ENCODE measurements around the gene DOC2B. TPM values are rescaled to one million over a fixed set of nuclear protein-coding genes. Genes with fewer than 3 reads are reported as not detected.
"Not testable (repeated sequence)": the region's sequence is repeated elsewhere in the genome, so short reads cannot be mapped to it uniquely, and the experiment has no call there.

Gene DOC2B
- total RNA-seq, 2 experiments from 2014 or later, result not detected

- no peak overlapping the region for H3K27ac Mint-ChIP-seq
- no peaks in the 10 kb centered on the region for H3K27me3 Mint-ChIP-seq
- H3K36me3 Mint-ChIP-seq, result no peaks in the 10 kb centered on the region
- H3K9me3 Mint-ChIP-seq, result no peaks in the 10 kb centered on the region
- H3K4me3 Mint-ChIP-seq, result no peak overlapping the region
- DNase-seq (no peak), ATAC-seq (ENCODE audit: low read depth) (no peak)
- H3K4me1 Mint-ChIP-seq, result no peaks in the 10 kb centered on the region
- POLR2A ChIA-PET, result no interaction called here
Measured at GRCh38 chr17:219696-220095, 38.2 kb upstream of the DOC2B start.

- DNase-seq, result no peak
- H3K4me3 Mint-ChIP-seq, result no peak overlapping the region
- H3K27ac Mint-ChIP-seq, result no peak overlapping the region
- ATAC-seq (ENCODE audit: low read depth), result no peak
- no peaks in the 10 kb centered on the region for H3K4me1 Mint-ChIP-seq
- no peaks in the 10 kb centered on the region for H3K36me3 Mint-ChIP-seq
- POLR2A ChIA-PET, result no interaction called here
- no peaks in the 10 kb centered on the region for H3K27me3 Mint-ChIP-seq
- H3K9me3 Mint-ChIP-seq, result no peaks in the 10 kb centered on the region
Measured at GRCh38 chr17:218432-219110, 37.1 kb upstream of the DOC2B start.

- Mint-ChIP-seq H3K36me3 (no peaks in the 10 kb centered on the region), H3K4me3 (no peak overlapping the region)
Measured at GRCh38 chr17:216625-217024, 35.2 kb upstream of the DOC2B start.

GRCh38 chr17:215563-216478 lies 34.4 kb upstream of the DOC2B start:
- H3K36me3 Mint-ChIP-seq; H3K4me3 Mint-ChIP-seq; ATAC-seq (ENCODE audit: low read depth); H3K4me1 Mint-ChIP-seq; H3K27ac Mint-ChIP-seq; H3K9me3 Mint-ChIP-seq; H3K27me3 Mint-ChIP-seq; DNase-seq; POLR2A ChIA-PET: not testable (repeated sequence)

More at GRCh38 chr17:216625-217024, 35.2 kb upstream of the DOC2B start:
- H3K4me1 Mint-ChIP-seq, result no peaks in the 10 kb centered on the region
- DNase-seq (no peak), ATAC-seq (ENCODE audit: low read depth) (no peak)
- H3K27ac Mint-ChIP-seq, result no peak overlapping the region
- H3K27me3 Mint-ChIP-seq, result no peaks in the 10 kb centered on the region
- H3K9me3 Mint-ChIP-seq, result no peaks in the 10 kb centered on the region
- POLR2A ChIA-PET, result no interaction called here

- no peak for ATAC-seq (ENCODE audit: low read depth)
- H3K4me3 Mint-ChIP-seq, result no peak overlapping the region
- H3K27ac Mint-ChIP-seq, result no peak overlapping the region
- H3K4me1 Mint-ChIP-seq, result no peaks in the 10 kb centered on the region
- POLR2A ChIA-PET, result no interaction called here
- H3K36me3 Mint-ChIP-seq, result no peaks in the 10 kb centered on the region
- no peak for DNase-seq
- no peaks in the 10 kb centered on the region for H3K9me3 Mint-ChIP-seq
- H3K27me3 Mint-ChIP-seq, result peaks cover 2% of the 10 kb centered on the region
Measured at GRCh38 chr17:214881-215331, 33.5 kb upstream of the DOC2B start.

GRCh38 chr17:213286-214105 lies 32.0 kb upstream of the DOC2B start:
- Mint-ChIP-seq H3K36me3 (no peaks in the 10 kb centered on the region), H3K4me3 (no peak overlapping the region), H3K4me1 (no peaks in the 10 kb centered on the region), H3K9me3 (no peaks in the 10 kb centered on the region), H3K27me3 (peaks cover 2% of the 10 kb centered on the region), H3K27ac (no peak overlapping the region)
- DNase-seq (no peak), ATAC-seq (ENCODE audit: low read depth) (no peak)
- POLR2A ChIA-PET, result no interaction called here

GRCh38 chr17:210402-210801 lies 29.0 kb upstream of the DOC2B start:
- H3K27me3 Mint-ChIP-seq, result peaks cover 7% of the 10 kb centered on the region
- DNase-seq, result no peak
- H3K9me3 Mint-ChIP-seq, result no peaks in the 10 kb centered on the region
- H3K4me3 Mint-ChIP-seq, result no peak overlapping the region
- H3K36me3 Mint-ChIP-seq, result no peaks in the 10 kb centered on the region
- no peaks in the 10 kb centered on the region for H3K4me1 Mint-ChIP-seq
- no peak for ATAC-seq (ENCODE audit: low read depth)
- no peak overlapping the region for H3K27ac Mint-ChIP-seq
- POLR2A ChIA-PET, result no interaction called here

GRCh38 chr17:208429-208828 lies 27.0 kb upstream of the DOC2B start:
- H3K27ac Mint-ChIP-seq, result no peak overlapping the region
- H3K4me1 Mint-ChIP-seq, result no peaks in the 10 kb centered on the region
- ATAC-seq (ENCODE audit: low read depth) (no peak), DNase-seq (no peak)
- no peaks in the 10 kb centered on the region for H3K36me3 Mint-ChIP-seq
- peaks cover 8% of the 10 kb centered on the region for H3K27me3 Mint-ChIP-seq
- POLR2A ChIA-PET, result no interaction called here
- H3K9me3 Mint-ChIP-seq, result no peaks in the 10 kb centered on the region
- no peak overlapping the region for H3K4me3 Mint-ChIP-seq

GRCh38 chr17:207775-208174 lies 26.3 kb upstream of the DOC2B start:
- no peaks in the 10 kb centered on the region for H3K9me3 Mint-ChIP-seq
- no peak overlapping the region for H3K4me3 Mint-ChIP-seq
- ATAC-seq (ENCODE audit: low read depth) (no peak), DNase-seq (no peak)
- no peaks in the 10 kb centered on the region for H3K36me3 Mint-ChIP-seq
- H3K4me1 Mint-ChIP-seq, result no peaks in the 10 kb centered on the region
- peaks cover 8% of the 10 kb centered on the region for H3K27me3 Mint-ChIP-seq
- POLR2A ChIA-PET, result no interaction called here
- no peak overlapping the region for H3K27ac Mint-ChIP-seq

- H3K36me3 Mint-ChIP-seq, result no peaks in the 10 kb centered on the region
- no peaks in the 10 kb centered on the region for H3K4me1 Mint-ChIP-seq
- ATAC-seq (ENCODE audit: low read depth) (no peak), DNase-seq (no peak)
- POLR2A ChIA-PET, result no interaction called here
- H3K27ac Mint-ChIP-seq, result no peak overlapping the region
- H3K27me3 Mint-ChIP-seq, result peaks cover 8% of the 10 kb centered on the region
- no peaks in the 10 kb centered on the region for H3K9me3 Mint-ChIP-seq
- no peak overlapping the region for H3K4me3 Mint-ChIP-seq
Measured at GRCh38 chr17:206941-207560, 25.6 kb upstream of the DOC2B start.

GRCh38 chr17:206484-206883 lies 25.0 kb upstream of the DOC2B start:
- H3K36me3 Mint-ChIP-seq; H3K27ac Mint-ChIP-seq; H3K27me3 Mint-ChIP-seq; ATAC-seq (ENCODE audit: low read depth); H3K4me3 Mint-ChIP-seq; H3K4me1 Mint-ChIP-seq; H3K9me3 Mint-ChIP-seq; POLR2A ChIA-PET; DNase-seq: not testable (repeated sequence)

GRCh38 chr17:205817-206216 lies 24.4 kb upstream of the DOC2B start:
- no peaks in the 10 kb centered on the region for H3K9me3 Mint-ChIP-seq
- POLR2A ChIA-PET, result no interaction called here
- H3K4me3 Mint-ChIP-seq, result no peak overlapping the region
- H3K4me1 Mint-ChIP-seq, result no peaks in the 10 kb centered on the region
- H3K36me3 Mint-ChIP-seq, result no peaks in the 10 kb centered on the region
- no peak for ATAC-seq (ENCODE audit: low read depth)
- DNase-seq, result no peak
- no peak overlapping the region for H3K27ac Mint-ChIP-seq
- peaks cover 6% of the 10 kb centered on the region for H3K27me3 Mint-ChIP-seq

- Mint-ChIP-seq H3K4me1 (no peaks in the 10 kb centered on the region), H3K27ac (no peak overlapping the region), H3K4me3 (no peak overlapping the region), H3K36me3 (no peaks in the 10 kb centered on the region), H3K9me3 (no peaks in the 10 kb centered on the region), H3K27me3 (peaks cover 5% of the 10 kb centered on the region)
- POLR2A ChIA-PET, result no interaction called here
- DNase-seq (no peak), ATAC-seq (ENCODE audit: low read depth) (no peak)
Measured at GRCh38 chr17:205148-205669, 23.8 kb upstream of the DOC2B start.

Data from activated naive CD8-positive, alpha-beta T cell treated with anti-CD3 and anti-CD28 coated beads, Interleukin-2, amount 10 ng/mL, durations not matched to agents 7 days and 5 days (primary cell).